Measurements from ENCODE around the gene SURF6. TPM values are rescaled to one million over a fixed set of nuclear protein-coding genes. Genes with fewer than 3 reads are reported as not detected.
"Not testable (repeated sequence)": the region's sequence is repeated elsewhere in the genome, so short reads cannot be mapped to it uniquely, and the experiment has no call there.

Gene SURF6
- total and polyA plus RNA-seq, 2 of the 8 experiments (the other 6 are each of a cell fraction or from before 2014, with no cell fraction given) = 6.1 to 23.7 TPM

DNA sequence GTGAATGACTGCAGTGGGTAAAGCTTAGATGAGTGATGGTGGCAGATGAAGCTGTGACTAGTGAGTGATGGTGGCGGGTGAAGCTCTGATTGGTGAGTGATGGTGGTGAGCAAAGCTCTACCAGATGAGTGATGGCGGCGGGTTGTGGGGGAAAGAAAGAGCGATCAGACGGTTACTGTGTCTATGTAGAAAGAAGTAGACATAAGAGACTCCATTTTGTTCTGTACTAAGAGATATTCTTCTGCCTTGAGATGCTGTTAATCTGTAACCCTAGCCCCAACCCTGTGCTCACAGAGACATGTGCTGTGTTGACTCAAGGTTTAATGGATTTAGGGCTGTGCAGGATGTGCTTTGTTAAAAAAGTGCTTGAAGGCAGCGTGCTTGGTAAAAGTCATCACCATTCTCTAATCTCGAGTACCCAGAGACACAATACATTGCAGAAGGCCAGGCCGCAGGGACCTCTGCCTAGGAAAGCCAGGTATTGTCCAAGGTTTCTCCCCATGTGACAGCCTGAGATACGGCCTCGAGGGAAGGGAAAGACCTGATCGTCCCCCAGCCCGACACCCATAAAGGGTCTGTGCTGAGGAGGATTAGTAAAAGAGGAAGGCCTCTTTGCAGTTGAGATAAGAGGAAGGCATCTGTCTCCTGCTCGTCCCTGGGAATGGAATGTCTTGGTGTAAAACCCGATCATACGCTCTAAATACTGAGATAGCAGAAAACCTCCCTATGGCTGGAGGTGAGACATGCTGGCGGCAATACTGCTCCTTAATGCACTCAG lies 52.5 kb downstream of the SURF6 start:
- H3K4me2 ChIP-seq (ENCODE audit: insufficient read depth in 1 of 2, low read depth in 2 of 2, low read length in 2 of 2); POLR2A ChIA-PET (ENCODE audit: partially characterized antibody); FAIRE-seq; H3K4me3 ChIP-seq (ENCODE audit: extremely low read depth in 1 of 4, insufficient read depth in 2 of 4, low read depth in 3 of 4, low read length in 4 of 4); H3K27me3 ChIP-seq (replicated peaks in 1 of 4; ENCODE audit: control insufficient read depth in 3 of 4, extremely low read depth in 1 of 4, insufficient read depth in 3 of 4, low read length in 3 of 4); H4K8ac ChIP-seq (ENCODE audit: extremely low read depth, insufficient read depth, low read length); H2BK20ac ChIP-seq (ENCODE audit: low read length); H4K5ac ChIP-seq (ENCODE audit: insufficient read length, low read depth, low read length); H3K9ac ChIP-seq (replicated peaks in 1 of 4; ENCODE audit: extremely low read depth in 1 of 4, low read depth in 3 of 4, low read length in 3 of 4); H3K79me1 ChIP-seq (ENCODE audit: low read depth, low read length); H2BK120ac ChIP-seq (replicated peaks; ENCODE audit: low read depth, low read length); H3K18ac ChIP-seq (ENCODE audit: extremely low read depth, low read length); H2BK12ac ChIP-seq (ENCODE audit: low read depth, low read length); H3K14ac ChIP-seq (ENCODE audit: insufficient read length); H3K4ac ChIP-seq (replicated peaks; ENCODE audit: insufficient read length, low read depth, low read length); H3K4me1 ChIP-seq (replicated peaks in 1 of 4; ENCODE audit: control insufficient read depth in 3 of 4, insufficient read depth in 4 of 4, low read length in 3 of 4); H3K27ac ChIP-seq (ENCODE audit: low read depth, low read length); H2BK15ac ChIP-seq (ENCODE audit: low read length); H4K20me1 ChIP-seq (replicated peaks in 1 of 2; ENCODE audit: control insufficient read depth in 1 of 2, insufficient read depth in 2 of 2, low read length in 2 of 2); H3K23me2 ChIP-seq (ENCODE audit: low read depth, low read length); H4K91ac ChIP-seq (replicated peaks; ENCODE audit: insufficient read length, low read length); H2AFZ ChIP-seq (ENCODE audit: low read length); H2AK5ac ChIP-seq (ENCODE audit: low read depth, low read length); H2BK5ac ChIP-seq (ENCODE audit: low read depth, low read length); H3K23ac ChIP-seq (ENCODE audit: insufficient read length); H3K79me2 ChIP-seq (ENCODE audit: control insufficient read depth in 1 of 2, insufficient read depth in 2 of 2, low read length in 2 of 2); H3K56ac ChIP-seq (replicated peaks; ENCODE audit: insufficient read length, low read depth, low read length); DNase-seq (ENCODE audit: low read depth in 1 of 2, low spot score in 2 of 2); H3K36me3 ChIP-seq (ENCODE audit: control insufficient read depth in 2 of 4, insufficient read depth in 4 of 4, low read length in 3 of 4): not testable (repeated sequence)
- peaks cover 9 to 15% of the 10 kb centered on the region in 2 experiments for H3K9me3 ChIP-seq (ENCODE audit: insufficient read depth in 2 of 2, low read depth in 1 of 2, low read length in 1 of 2)
- WGBS, 2 experiments (ENCODE audit: extremely low coverage in 1 of 2, insufficient coverage in 1 of 2, insufficient read length in 1 of 2, insufficient replicate concordance in 2 of 2, low coverage in 1 of 2, low lambda C conversion rate in 2 of 2, missing lambda C conversion rate in 1 of 2) = 85% methylated on average over 16 of the region's 16 CpGs; no CpG with 5 or more reads in 1 of the 2 experiments
- CTCF ChIA-PET (ENCODE audit: partially characterized antibody) = interaction anchor here (0.9 to 1.4 kb wide), 2 partner anchors 46 to 97 kb away, joined by 3 to 6 read pairs; no protein-coding TSS in a partner anchor
